ENCODE data around the gene ADORA1. TPM values are rescaled to one million over a fixed set of nuclear protein-coding genes. Genes with fewer than 3 reads are reported as not detected.

The ADORA1 gene
- total and polyA plus RNA-seq, 2 donors = 1.1 to 1.4 TPM

DNA sequence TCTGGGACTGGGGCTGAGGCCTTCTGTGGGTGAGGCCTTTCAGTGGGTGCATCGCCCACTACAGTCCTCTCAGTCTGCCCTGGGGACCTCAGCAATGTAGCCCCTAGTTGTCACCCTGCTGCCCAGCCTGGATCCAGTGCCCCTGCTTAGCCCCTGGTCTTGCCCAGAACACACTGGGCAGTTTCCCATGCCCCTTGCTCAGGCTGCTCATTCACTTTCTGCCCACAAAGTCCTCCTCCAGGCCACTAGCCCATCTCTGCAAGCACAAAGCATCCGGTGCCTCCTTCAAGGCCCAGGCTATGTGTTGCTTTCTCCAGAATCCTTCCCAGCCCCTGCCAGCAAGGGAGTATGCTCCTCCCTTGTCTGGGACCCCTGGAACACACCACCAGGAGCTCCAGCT, 5.4 kb upstream of the ADORA1 start:
- no peak overlapping the region for H3K27ac ChIP-seq (ENCODE audit: low read depth)
- no peak overlapping the region for H3K4me3 ChIP-seq (ENCODE audit: low read depth, low read length)
- H3K4me1 ChIP-seq (ENCODE audit: insufficient read depth) = no peaks in the 10 kb centered on the region
- no peaks in the 10 kb centered on the region for H3K36me3 ChIP-seq (ENCODE audit: insufficient read depth)
- no peak for DNase-seq (ENCODE audit: extremely low spot score)
- 98% methylated on average over 2 of the region's 2 CpGs for WGBS

DNA sequence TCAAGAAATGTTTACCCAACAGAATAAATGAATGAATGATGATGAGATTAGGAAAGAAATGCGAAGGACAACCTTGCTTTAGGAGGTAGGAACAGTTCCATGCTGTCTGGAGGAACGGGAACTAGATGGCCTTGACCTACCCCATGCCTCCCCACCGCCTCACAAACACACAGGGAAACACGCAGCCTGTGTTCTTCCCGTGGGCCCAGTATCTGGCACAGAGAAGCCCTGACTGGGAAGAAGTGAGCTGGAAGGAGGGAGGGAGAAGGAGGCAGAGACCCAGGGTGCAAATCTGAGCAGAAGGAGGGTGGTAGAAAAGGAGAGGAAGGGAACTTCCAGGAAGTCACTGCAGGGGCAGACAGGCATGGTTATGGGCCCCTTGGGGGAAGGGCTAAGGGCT, 3.5 kb upstream of the ADORA1 start:
- H3K27ac ChIP-seq (ENCODE audit: low read depth) = no peak overlapping the region
- H3K4me1 ChIP-seq (ENCODE audit: insufficient read depth) = no peaks in the 10 kb centered on the region
- H3K36me3 ChIP-seq (ENCODE audit: insufficient read depth) = no peaks in the 10 kb centered on the region
- no peak for DNase-seq (ENCODE audit: extremely low spot score)
- no peak overlapping the region for H3K4me3 ChIP-seq (ENCODE audit: low read depth, low read length)
- whole genome bisulfite sequencing = 66% methylated on average over 5 of the region's 5 CpGs

GRCh38 chr1:203124546-203125317, 2.8 kb upstream of the ADORA1 start:
- DNase-seq (ENCODE audit: extremely low spot score) = no peak
- no peak overlapping the region for H3K4me3 ChIP-seq (ENCODE audit: low read depth, low read length)
- H3K4me1 ChIP-seq (ENCODE audit: insufficient read depth) = no peaks in the 10 kb centered on the region
- H3K27ac ChIP-seq (ENCODE audit: low read depth) = no peak overlapping the region
- no peaks in the 10 kb centered on the region for H3K36me3 ChIP-seq (ENCODE audit: insufficient read depth)
- 61% methylated on average over 5 of the region's 5 CpGs for WGBS

- no peaks in the 10 kb centered on the region for H3K36me3 ChIP-seq (ENCODE audit: insufficient read depth)
- 29% methylated on average over 8 of the region's 8 CpGs for WGBS
- no peak overlapping the region for H3K27ac ChIP-seq (ENCODE audit: low read depth)
- H3K4me1 ChIP-seq (ENCODE audit: insufficient read depth) = no peaks in the 10 kb centered on the region
- no peak for DNase-seq (ENCODE audit: extremely low spot score)
- H3K4me3 ChIP-seq (ENCODE audit: low read depth, low read length) = no peak overlapping the region
Measured at GRCh38 chr1:203126151-203126865, 1.2 kb upstream of the ADORA1 start.

- no peak for DNase-seq (ENCODE audit: extremely low spot score)
Measured at GRCh38 chr1:203126866-203127665, 460 bp upstream of the ADORA1 start.

GRCh38 chr1:203128431-203128715, 847 bp downstream of the ADORA1 start:
- no peak for DNase-seq (ENCODE audit: extremely low spot score)
- WGBS = 28% methylated on average over 7 of the region's 7 CpGs
- Histone ChIP-seq H3K4me3 (ENCODE audit: low read depth, low read length) (no peak overlapping the region), H3K36me3 (ENCODE audit: insufficient read depth) (no peaks in the 10 kb centered on the region), H3K4me1 (ENCODE audit: insufficient read depth) (no peaks in the 10 kb centered on the region), H3K27ac (ENCODE audit: low read depth) (no peak overlapping the region)

More at GRCh38 chr1:203126866-203127665, 460 bp upstream of the ADORA1 start:
- WGBS = 22% methylated on average over 12 of the region's 12 CpGs
- Histone ChIP-seq H3K36me3 (ENCODE audit: insufficient read depth) (no peaks in the 10 kb centered on the region), H3K27ac (ENCODE audit: low read depth) (no peak overlapping the region), H3K4me1 (ENCODE audit: insufficient read depth) (no peaks in the 10 kb centered on the region), H3K4me3 (ENCODE audit: low read depth, low read length) (peak overlapping the region; percentile 17)

DNA sequence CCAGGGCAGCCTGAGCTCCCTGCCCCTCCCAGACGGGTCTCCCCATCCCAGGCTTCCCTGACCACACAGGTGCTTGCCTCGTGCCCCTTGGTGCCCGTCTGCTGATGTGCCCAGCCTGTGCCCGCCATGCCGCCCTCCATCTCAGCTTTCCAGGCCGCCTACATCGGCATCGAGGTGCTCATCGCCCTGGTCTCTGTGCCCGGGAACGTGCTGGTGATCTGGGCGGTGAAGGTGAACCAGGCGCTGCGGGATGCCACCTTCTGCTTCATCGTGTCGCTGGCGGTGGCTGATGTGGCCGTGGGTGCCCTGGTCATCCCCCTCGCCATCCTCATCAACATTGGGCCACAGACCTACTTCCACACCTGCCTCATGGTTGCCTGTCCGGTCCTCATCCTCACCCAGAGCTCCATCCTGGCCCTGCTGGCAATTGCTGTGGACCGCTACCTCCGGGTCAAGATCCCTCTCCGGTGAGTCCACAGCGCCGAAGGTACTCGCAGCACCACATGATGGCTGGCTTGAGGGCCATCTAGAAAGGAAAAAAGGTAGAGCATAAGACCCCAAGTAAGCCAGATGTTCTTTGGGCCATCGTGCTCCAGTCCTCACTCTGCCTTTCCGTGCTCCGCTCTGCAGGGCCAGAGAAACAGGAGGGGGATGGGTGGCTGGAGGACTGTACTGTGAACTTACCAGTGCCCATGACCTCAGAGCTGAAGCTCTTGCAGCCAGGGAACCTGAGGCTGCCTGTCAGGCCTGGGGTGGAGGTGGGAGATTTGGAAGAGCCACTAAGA, 1.4 kb downstream of the ADORA1 start:
- H3K36me3 ChIP-seq (ENCODE audit: insufficient read depth) = no peaks in the 10 kb centered on the region
- H3K27ac ChIP-seq (ENCODE audit: low read depth) = no peak overlapping the region
- 93% methylated on average over 29 of the region's 29 CpGs for WGBS
- DNase-seq (ENCODE audit: extremely low spot score) = no peak
- no peaks in the 10 kb centered on the region for H3K4me1 ChIP-seq (ENCODE audit: insufficient read depth)
- no peak overlapping the region for H3K4me3 ChIP-seq (ENCODE audit: low read depth, low read length)

GRCh38 chr1:203129501-203130231, 2.1 kb downstream of the ADORA1 start:
- no peak overlapping the region for H3K27ac ChIP-seq (ENCODE audit: low read depth)
- no peak for DNase-seq (ENCODE audit: extremely low spot score)
- WGBS = 64% methylated on average over 7 of the region's 7 CpGs

GRCh38 chr1:203130358-203130985, 2.9 kb downstream of the ADORA1 start:
- no peak overlapping the region for H3K4me3 ChIP-seq (ENCODE audit: low read depth, low read length)
- H3K4me1 ChIP-seq (ENCODE audit: insufficient read depth) = no peaks in the 10 kb centered on the region
- WGBS = 83% methylated on average over 3 of the region's 3 CpGs
- no peaks in the 10 kb centered on the region for H3K36me3 ChIP-seq (ENCODE audit: insufficient read depth)
- no peak overlapping the region for H3K27ac ChIP-seq (ENCODE audit: low read depth)
- no peak for DNase-seq (ENCODE audit: extremely low spot score)

More at GRCh38 chr1:203129501-203130231, 2.1 kb downstream of the ADORA1 start:
- H3K4me3 ChIP-seq (ENCODE audit: low read depth, low read length) = no peak overlapping the region
- H3K36me3 ChIP-seq (ENCODE audit: insufficient read depth) = no peaks in the 10 kb centered on the region
- H3K4me1 ChIP-seq (ENCODE audit: insufficient read depth) = no peaks in the 10 kb centered on the region

- no peak overlapping the region for H3K4me3 ChIP-seq (ENCODE audit: low read depth, low read length)
- no peak for DNase-seq (ENCODE audit: extremely low spot score)
- H3K27ac ChIP-seq (ENCODE audit: low read depth) = no peak overlapping the region
- 92% methylated on average over 9 of the region's 9 CpGs for whole genome bisulfite sequencing
- no peaks in the 10 kb centered on the region for H3K4me1 ChIP-seq (ENCODE audit: insufficient read depth)
- H3K36me3 ChIP-seq (ENCODE audit: insufficient read depth) = no peaks in the 10 kb centered on the region
Measured at GRCh38 chr1:203131548-203132200, 4.1 kb downstream of the ADORA1 start.

GRCh38 chr1:203133970-203134725, 6.6 kb downstream of the ADORA1 start:
- H3K27ac ChIP-seq (ENCODE audit: low read depth) = no peak overlapping the region
- WGBS = 81% methylated on average over 12 of the region's 12 CpGs
- H3K4me1 ChIP-seq (ENCODE audit: insufficient read depth) = no peaks in the 10 kb centered on the region
- DNase-seq (ENCODE audit: extremely low spot score) = no peak
- H3K4me3 ChIP-seq (ENCODE audit: low read depth, low read length) = no peak overlapping the region
- H3K36me3 ChIP-seq (ENCODE audit: insufficient read depth) = no peaks in the 10 kb centered on the region
